GM11168 (cell line): ENCODE measurements around the gene CACNB2.

Source experiments
- in situ Hi-C: fragments of 300-500 bp; cut with MboI; formaldehyde crosslinking; loops from one replicate; pipeline ENCODE4 v1.12.0; 2022; ENCODE audit warnings: low sequenced_read_pairs; ENCODE audit not compliant: unreplicated experiment

CACNB2 gene

DNA sequence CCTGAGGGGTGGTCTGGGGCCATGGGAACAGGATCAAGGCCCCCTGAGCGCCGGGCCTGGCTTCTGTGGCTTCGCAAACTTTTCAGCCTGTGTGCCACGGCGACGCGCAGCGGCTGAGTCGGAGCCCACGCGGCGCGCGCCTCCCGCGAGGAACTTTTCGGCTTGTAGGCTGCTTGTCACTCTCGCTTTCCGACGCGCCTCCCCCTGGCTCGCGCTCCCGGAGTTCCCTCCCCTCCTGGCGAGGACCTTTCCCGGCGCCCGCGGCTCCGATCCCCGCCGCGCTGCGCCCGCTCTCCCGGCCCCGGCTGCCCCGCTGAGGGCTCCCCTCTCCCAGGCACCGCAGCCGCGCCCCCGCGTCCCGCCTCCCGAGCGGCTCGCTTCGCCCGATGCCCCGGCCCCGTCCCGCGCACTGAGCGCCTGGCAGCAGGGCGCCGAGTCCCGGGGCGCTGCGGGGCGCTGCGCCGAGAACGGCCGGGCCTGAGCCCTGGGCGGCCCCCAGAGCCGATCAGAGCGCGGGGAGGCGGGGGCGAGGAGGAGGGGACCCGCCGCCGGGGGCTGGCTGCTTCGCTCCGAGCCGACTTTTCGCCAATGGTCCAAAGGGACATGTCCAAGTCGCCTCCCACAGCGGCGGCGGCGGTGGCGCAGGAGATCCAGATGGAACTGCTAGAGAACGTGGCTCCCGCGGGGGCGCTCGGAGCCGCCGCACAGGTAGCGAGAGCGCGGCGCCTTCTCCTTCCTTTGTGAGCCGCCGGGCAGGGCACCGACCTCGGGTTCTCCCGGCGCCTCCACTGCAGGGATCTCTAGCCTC is at the start of gene CACNB2:
TSS of gene CACNB2 (plus strand) at position 276 of the 808 bp plus-strand sequence.
- in situ Hi-C loops, result loop anchor here (25.0 kb wide), 1 partner anchor 703 kb away; no protein-coding TSS in a partner anchor

DNA sequence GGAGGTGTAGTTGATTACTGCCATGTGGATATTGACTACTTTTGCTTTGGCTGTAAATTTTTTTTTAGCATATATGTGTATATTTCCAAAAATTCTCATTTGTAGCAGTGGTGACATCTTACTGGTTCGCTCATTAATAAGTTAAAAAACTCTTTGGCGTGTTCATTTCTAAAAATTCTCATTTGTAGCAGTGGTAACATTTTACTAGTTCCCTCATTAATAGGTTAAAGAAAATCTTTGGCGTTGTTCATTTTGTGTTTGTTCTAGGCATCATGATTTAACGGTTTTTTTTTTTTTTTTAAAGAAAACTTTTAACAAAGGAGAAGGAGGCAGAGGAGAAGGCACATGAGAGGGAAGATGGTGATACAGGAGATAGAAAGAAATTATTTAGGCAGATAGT is 45.9 kb upstream of the CACNB2 start:
- in situ Hi-C loops, result no loop called here

DNA sequence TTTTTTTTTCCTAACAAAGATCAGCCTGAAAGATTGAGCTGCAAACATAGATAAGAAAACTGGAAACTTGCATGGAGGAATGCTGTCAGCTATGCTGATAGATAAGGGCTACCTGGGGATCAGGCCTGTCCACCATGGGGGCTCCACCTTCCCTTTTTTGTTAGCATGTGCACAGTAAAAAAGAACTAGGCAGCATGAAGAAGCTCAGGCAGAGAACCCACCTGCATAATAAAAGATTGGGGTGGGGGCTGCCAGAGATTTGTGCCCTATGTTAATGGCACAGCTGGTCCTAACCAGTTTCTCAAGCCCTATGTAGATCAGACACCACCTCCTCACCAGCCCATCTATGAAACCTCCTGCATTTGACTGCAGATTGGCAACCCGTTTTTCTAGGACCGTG is 45.4 kb upstream of the CACNB2 start:
- in situ Hi-C loops, result no loop called here

DNA sequence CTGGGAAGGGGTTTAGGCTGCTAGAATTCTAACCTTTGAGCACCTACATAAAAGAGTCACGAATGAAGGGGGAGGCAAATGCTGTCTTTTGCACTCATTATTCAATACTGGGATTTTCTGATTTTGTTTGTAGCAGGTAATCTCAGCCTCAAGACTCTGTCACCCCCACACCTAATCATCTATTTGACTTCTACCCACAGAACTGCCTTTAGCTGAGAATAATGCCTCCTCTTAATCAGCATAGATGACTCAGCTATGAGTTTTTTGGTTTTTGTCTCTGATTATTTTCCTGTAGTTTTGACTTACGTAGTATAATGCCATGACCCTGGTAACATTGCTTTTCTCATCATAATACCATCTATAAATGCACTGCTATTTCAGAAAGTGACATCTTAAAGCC is 42.7 kb upstream of the CACNB2 start:
- in situ Hi-C loops, result no loop called here

DNA sequence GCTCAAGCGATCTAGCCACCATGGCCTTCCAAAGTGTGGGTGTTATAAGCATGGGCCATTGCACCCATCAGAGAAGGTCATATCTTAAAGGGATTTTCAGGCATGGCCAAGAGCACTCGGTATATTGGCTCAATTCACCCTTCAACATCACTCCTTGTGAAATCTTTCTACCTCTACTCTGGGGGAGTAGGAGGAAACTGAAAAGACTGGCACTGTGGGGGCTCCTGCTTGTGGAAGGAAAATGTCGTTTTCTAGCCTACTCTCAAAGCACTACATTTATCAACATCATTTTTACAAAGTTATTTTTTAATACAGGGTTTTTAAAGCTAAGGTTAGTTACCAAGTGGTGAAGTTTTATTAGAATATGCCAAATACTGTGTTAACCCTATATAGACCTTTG is 42.0 kb upstream of the CACNB2 start:
- in situ Hi-C loops, result no loop called here

DNA sequence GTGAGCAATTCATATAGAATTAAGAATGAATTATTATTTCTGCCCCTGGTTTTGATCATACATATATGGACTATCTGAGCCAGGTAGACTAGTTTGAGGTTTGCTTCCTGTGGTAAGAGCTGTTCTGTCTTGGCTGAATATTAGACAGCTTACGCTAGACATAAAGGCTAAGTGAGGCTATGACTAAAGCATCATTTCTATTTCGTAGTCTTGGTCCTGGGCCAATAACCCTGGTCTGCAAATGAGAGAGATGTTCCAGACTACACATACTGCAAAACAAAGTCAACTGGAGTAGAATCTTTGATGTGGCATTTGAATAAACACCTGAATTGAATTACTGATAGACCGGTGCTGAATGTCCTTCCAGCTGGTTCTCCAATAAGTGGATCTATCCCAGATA is 40.8 kb upstream of the CACNB2 start:
- in situ Hi-C loops, result no loop called here

DNA sequence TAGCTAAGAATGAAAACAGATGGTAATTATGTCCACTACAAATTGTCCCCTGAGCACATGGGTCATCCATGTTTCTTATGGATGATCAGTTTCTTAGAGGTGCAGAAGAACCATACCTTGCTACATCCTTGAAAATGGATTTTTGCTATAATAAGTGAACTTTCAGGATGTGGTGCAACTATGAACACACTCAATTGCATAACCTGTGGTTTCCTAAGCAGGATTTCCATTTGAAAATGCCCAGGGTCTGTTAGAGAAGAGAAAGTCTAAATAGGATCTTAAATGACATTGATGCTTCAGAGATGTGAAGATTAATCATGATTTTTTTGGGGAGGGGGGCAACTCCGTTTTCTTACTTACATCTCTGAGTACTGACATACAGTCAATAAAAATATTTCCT is 39.6 kb upstream of the CACNB2 start:
- in situ Hi-C loops, result loop anchor here (25.0 kb wide), 1 partner anchor 488 kb away; the partner anchor contains the start of gene HACD1

DNA sequence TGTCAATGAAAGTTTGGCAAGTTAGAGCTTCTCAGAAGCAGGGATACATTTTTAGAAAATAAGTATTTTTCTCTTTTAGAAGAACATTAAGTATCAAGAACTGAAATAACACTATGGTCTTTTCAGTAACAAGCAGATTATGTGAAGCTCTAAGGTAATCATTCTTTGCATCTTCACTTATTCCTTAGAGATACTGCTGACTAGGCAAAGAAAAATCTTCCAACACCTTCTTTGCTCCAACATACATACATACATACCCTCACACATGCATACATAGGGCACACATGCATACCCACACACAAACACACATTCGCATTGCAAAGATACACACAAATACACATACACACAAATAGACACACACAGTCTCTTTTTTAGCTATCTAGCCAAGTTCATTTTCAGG is 37.8 kb upstream of the CACNB2 start:
- in situ Hi-C loops, result loop anchor here (25.0 kb wide), 1 partner anchor 490 kb away; the partner anchor contains the start of gene HACD1

DNA sequence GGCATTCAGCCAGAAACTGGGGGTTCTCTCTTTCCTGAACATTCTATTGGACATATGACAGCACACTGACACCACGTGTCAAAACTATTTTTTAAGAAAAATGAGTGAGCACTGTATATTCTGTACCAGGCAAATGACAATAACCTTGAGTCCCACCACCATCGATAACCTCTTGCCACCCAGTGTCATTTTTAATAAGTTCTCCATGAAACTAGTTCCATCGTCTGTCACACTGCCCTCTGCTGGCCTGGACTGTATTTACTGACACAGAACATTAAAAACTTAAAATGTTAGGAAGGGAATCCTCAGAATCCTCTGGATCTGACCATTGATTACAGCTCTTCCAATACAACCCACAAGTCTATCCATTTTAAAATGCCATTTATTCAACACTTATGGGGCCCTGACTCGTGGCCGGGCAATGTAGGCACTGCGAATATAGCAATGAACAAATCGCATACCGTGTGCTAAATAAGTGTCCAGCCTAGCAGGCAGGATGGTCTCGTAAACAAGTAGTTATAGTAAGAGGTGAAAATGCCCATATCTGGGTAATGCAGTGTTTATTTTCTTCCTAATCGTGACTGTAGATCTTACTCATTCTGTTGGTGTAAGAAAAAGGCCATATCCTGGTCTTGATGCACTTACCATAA is 35.9 kb upstream of the CACNB2 start:
- in situ Hi-C loops, result loop anchor here (25.0 kb wide), 1 partner anchor 492 kb away; the partner anchor contains the start of gene HACD1

DNA sequence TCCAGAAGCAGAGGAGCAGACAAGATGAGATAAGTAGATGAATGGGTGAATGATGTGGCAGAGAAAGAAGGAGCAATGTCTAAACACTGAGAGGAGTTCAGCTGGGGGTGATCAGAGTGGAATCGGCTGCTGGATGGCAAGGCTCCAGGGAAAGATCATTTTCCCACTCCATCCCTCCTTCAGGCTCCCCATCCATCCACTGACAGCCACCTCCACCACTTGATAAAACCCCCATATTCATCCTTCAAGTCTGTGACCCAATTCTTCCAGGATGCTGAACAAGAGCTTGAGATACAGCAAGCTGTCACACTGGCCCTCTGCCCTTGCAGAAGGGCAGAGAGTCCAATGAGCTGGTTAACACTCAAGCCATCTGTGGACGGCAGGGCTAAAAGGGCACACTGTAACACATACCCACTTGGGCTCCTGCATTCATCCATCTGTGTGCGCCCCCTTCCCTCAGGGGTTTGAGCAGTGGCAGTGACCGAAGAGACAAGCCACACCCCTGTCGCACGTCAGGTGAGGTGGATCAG is 30.8 kb upstream of the CACNB2 start:
- in situ Hi-C loops, result loop anchor here (25.0 kb wide), 1 partner anchor 497 kb away; the partner anchor contains the start of gene HACD1

DNA sequence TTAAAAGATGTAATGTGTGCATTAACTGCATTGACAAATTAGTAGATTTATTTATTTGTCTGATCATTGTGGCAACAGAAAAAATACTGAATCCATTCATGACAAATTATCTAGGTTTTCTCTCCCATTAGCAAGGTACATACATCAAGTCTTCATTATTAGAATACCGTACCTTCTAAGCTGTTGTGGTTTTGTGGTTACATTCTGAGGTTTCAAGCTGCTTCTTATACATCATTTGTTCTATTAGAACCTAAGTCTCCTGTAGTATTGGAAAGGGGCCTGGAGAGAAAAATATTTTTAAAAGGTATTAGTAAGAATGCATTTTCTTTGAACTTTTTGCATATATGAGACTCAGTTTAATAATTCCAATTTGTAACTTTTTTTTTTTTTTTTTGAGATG is 26.3 kb upstream of the CACNB2 start:
- in situ Hi-C loops, result loop anchor here (25.0 kb wide), 1 partner anchor 502 kb away; the partner anchor contains the start of gene HACD1

DNA sequence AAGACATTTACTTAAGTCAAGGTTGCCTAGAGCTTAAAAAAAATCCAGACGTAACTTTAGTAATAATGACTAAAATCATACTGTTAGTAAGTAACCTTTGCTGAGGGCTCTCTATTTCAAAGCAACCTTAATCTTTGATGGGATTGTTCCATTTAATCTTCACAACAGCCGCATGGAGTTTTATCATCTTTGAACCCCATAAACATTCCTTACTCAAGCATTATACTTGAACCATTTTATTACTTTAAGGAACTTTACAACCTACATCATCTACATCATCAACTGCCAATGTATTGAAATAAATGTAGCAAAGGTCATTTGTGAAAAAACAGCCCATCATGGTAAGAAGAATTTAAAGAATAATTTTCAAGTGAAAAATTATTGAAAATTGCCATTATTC is 22.9 kb upstream of the CACNB2 start:
- in situ Hi-C loops, result loop anchor here (25.0 kb wide), 1 partner anchor 505 kb away; the partner anchor contains the start of gene HACD1

DNA sequence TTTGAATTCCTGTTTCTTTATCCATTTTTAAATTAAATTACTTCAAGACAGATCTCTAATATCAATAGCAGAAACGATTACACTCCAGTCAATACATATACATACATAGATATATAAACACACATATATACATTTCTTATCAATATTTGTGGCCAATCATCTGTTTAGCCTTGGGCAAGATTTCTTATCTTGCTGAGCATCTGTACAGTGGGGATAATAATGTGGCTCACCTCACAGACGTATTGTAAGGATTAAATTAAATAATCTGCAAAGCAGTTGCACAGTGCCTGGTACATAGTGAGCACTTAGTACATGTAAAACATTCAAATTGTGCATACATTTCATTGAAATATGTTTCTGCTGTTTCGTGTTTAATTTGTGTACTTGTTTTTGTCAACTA is 17.5 kb upstream of the CACNB2 start:
- in situ Hi-C loops, result loop anchor here (25.0 kb wide), 1 partner anchor 510 kb away; the partner anchor contains the start of gene HACD1

DNA sequence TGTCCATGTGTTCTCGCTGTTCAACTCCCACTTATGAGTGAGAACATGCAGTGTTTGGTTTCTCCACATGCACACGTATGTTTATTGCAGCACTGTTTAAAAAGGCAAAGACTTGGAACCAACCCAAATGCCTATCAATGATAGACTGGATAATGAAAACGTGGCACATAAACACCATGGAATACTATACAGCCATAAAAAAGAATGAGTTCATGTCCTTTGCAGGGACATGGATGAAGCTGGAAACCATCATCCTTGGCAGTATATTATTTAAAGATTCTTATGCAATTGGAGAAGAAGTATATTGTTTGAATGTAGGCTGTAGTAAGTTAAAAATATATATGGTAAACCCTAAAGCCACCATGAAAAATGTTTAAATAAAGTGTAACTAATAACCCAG is 7.2 kb upstream of the CACNB2 start:
- in situ Hi-C loops, result loop anchor here (25.0 kb wide), 1 partner anchor 696 kb away; no protein-coding TSS in a partner anchor

DNA sequence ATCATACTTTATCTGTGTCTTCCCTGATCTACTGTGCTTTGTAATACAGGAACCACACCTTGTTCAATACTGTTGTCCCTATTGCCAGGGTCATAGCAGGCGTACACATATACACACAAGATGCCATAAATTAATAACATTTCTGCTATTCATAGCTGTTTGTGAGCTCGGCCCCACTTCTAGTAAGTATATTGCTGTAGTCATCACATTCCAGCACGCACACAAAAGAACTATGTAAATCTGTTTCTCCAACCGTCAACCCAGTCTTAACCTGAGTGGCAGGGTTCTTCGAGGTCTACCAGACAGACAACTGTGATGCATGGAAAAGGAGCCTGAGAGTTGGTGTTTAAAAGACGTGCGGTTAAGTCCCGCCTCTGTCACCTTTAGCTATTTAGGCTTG is 5.7 kb upstream of the CACNB2 start:
- in situ Hi-C loops, result loop anchor here (25.0 kb wide), 1 partner anchor 697 kb away; no protein-coding TSS in a partner anchor

DNA sequence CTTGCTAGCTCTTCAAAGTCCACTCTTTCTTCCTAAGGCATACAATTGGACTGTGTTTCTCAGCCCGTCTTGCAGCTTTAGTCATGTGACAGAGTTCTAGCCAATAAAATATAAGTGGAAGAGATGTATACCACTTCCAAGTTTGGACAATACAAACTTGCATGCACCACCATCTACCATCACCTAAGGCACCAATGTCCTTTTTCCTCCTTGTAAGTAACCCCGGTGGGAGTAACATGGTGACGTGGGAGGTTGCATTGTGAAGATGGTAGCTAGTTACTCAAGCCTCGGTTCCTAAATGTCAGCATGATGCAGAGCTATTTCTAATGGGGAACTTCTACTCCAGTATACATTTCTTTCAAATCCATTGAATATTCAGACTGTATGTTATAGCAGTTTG is 5.3 kb upstream of the CACNB2 start:
- in situ Hi-C loops, result loop anchor here (25.0 kb wide), 1 partner anchor 698 kb away; no protein-coding TSS in a partner anchor

DNA sequence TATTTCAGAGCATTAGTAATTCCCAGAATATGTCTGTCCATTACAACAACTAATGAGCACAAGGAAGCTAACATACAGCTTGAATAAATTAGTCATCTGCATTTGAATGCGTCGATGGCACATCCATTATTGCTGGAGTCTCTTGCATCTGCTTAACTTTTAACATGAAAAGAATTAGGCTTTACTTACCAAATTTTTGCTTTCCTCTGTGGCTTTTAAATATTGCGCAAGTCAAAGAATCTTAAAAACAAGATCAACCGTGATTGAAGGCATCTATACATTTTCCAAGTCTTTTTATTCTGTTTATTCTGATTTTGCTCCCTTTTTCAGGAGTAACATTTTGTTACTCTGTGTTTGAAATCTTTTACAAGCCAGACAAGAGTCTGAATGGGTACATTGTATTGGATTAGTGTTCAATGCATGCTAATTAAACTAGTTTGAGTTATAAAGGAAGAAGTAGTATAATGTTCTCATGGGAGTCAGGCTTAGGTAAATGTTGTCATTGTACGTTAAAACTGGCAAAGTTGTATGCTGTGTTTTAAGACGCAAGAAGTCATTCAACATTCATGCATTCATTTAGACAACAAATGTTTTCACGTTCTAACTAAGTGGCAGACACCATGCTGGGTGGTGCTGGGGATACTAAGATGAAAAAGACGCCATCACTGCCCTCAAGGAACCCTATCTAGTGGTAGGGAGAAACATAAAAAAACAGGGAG is 4.0 kb upstream of the CACNB2 start:
- in situ Hi-C loops, result loop anchor here (25.0 kb wide), 1 partner anchor 699 kb away; no protein-coding TSS in a partner anchor

DNA sequence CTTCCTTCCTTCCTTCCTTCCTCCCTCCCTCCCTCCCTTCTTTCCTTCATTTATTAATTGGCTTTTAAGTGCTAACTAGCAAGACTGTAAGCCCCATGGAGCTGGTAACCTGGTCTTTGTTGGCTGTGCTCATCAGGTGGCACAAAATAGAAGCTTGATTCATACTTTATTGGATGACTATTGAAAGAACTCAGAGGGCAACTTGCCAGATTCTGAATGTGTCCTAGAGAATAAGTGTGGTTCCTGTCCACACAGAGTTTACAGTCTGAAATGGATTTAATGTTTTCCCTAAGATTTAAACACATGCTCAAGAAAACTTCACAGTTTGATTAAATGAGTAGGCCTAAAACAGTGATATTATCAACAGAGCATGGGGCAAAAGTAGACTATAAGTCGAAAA is 3.1 kb upstream of the CACNB2 start:
- in situ Hi-C loops, result loop anchor here (25.0 kb wide), 1 partner anchor 700 kb away; no protein-coding TSS in a partner anchor

DNA sequence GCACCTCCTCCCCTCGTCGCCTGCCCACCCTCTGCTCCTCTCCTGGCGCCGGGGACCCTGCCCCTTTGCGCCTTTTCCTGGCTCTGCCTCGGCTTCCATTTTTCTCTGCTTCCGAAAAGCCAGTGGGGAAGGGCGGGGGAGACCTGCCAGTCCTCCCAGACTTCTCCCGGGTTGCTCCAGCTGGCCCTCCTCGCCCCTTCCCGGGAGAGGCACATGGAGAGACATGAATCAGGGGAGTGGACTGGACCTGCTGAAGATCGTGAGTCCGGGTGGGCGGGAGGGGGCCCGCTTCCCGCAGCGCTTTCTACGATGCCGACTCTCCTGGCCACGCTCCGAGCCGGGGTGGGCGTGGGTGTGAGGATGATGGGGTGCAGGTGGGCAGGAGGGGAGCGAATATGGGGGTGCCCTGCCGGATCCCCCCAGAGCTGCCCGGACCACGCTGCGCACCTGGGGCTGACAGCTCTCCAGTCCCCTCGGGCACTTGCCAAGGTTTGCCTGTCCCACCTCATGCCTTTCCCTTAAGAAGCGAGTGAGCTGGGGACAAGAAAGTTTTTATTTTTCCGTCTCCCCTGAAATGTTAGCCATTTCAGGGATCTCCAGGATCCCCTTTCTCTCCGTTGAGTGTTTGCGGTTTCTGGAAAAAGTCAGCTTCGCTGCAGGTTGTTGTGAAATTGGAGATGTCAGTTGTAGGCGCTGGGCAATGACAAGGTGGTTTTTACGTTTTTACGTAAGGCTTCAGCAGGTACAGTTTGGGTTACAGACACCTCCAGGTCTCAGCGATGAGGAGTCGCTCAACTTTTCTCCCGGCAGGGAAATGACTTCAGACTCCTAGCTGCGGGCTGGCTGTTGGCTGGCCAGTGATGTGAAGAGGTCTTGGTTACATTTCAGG is 977 bp downstream of the CACNB2 start:
- in situ Hi-C loops, result loop anchor here (25.0 kb wide), 1 partner anchor 704 kb away; no protein-coding TSS in a partner anchor
